ENCODE measurements around the gene TMEM81. TPM values are rescaled to one million over a fixed set of nuclear protein-coding genes. Genes with fewer than 3 reads are reported as not detected.

The TMEM81 gene
- total RNA-seq, 1 donor from 2014 or later: 3.7 TPM

DNA sequence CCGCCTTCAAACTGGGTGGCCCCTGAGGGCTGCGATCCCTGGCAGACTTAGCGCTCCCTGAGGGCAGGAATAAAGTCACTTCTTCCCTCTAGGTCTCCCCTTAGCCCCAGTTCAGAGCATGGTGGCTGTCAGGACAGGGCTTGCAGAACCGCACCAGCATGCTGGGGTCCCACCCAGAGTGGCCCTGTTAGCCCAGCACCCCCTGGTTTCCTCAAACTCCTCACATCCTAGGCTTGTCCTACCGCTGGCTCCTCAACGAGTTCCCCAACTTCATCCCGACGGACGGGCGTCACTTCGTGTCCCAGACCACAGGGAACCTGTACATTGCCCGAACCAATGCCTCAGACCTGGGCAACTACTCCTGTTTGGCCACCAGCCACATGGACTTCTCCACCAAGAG is 25.4 kb downstream of the TMEM81 start:
- H3K9me3 Mint-ChIP-seq (ENCODE audit: low read depth): no peaks in the 10 kb centered on the region
- no peaks in the 10 kb centered on the region for H3K4me1 Mint-ChIP-seq (ENCODE audit: low read depth)
- no peak overlapping the region for H3K4me3 Mint-ChIP-seq (ENCODE audit: unreplicated experiment)
- no peaks in the 10 kb centered on the region for H3K36me3 Mint-ChIP-seq (ENCODE audit: low read depth)
- peak; percentile 82 for DNase-seq (ENCODE audit: low spot score)
- H3K27me3 Mint-ChIP-seq (ENCODE audit: low read depth): peaks cover 25% of the 10 kb centered on the region
- TF ChIP-seq, protein P1, sequence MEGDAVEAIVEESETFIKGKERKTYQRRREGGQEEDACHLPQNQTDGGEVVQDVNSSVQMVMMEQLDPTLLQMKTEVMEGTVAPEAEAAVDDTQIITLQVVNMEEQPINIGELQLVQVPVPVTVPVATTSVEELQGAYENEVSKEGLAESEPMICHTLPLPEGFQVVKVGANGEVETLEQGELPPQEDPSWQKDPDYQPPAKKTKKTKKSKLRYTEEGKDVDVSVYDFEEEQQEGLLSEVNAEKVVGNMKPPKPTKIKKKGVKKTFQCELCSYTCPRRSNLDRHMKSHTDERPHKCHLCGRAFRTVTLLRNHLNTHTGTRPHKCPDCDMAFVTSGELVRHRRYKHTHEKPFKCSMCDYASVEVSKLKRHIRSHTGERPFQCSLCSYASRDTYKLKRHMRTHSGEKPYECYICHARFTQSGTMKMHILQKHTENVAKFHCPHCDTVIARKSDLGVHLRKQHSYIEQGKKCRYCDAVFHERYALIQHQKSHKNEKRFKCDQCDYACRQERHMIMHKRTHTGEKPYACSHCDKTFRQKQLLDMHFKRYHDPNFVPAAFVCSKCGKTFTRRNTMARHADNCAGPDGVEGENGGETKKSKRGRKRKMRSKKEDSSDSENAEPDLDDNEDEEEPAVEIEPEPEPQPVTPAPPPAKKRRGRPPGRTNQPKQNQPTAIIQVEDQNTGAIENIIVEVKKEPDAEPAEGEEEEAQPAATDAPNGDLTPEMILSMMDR (IDR thresholded peaks at IDR 0.05): no peak
- H3K27ac Mint-ChIP-seq (ENCODE audit: unreplicated experiment): no peak overlapping the region

DNA sequence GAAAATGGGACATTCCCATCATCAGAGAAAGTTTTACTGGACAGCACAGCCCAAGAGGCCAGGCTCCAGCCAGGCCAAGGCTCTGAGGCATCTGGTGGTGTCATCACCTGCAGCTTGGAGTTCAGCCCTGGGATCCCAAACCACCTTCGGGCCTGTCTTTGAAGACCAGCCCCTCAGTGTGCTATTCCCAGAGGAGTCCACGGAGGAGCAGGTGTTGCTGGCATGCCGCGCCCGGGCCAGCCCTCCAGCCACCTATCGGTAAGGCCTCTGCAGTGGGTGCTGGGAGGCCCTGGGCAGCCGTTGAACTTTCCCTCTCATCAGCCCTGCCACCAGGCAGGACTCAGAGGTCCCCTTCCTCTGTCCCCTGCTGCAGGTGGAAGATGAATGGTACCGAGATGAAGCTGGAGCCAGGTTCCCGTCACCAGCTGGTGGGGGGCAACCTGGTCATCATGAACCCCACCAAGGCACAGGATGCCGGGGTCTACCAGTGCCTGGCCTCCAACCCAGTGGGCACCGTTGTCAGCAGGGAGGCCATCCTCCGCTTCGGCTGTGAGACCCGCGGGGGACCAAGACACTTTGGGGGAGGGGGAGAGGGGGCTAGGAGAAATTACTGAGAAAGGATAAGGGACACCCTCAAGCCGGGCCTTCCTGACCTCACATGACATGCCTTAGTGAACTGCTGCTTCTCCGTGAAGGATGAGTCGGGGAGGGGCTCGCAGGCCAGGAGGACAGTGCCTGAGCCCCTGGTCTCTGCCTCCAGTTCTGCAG is 26.3 kb downstream of the TMEM81 start:
- TF ChIP-seq, protein P1 (IDR thresholded peaks at IDR 0.05): no peak
- Mint-ChIP-seq H3K27me3 (ENCODE audit: low read depth) (peaks cover 30% of the 10 kb centered on the region), H3K9me3 (ENCODE audit: low read depth) (no peaks in the 10 kb centered on the region), H3K4me3 (ENCODE audit: unreplicated experiment) (no peak overlapping the region), H3K4me1 (ENCODE audit: low read depth) (no peaks in the 10 kb centered on the region), H3K36me3 (ENCODE audit: low read depth) (no peaks in the 10 kb centered on the region), H3K27ac (ENCODE audit: unreplicated experiment) (no peak overlapping the region)
- peak; percentile 80 for DNase-seq (ENCODE audit: low spot score)

GRCh38 chr1:205056956-205057568 is 27.2 kb downstream of the TMEM81 start:
- DNase-seq (ENCODE audit: low spot score): peak; percentile 58
- no peaks in the 10 kb centered on the region for H3K36me3 Mint-ChIP-seq (ENCODE audit: low read depth)

GRCh38 chr1:205056188-205056611 is 28.1 kb downstream of the TMEM81 start:
- Mint-ChIP-seq H3K4me1 (ENCODE audit: low read depth) (no peaks in the 10 kb centered on the region), H3K9me3 (ENCODE audit: low read depth) (no peaks in the 10 kb centered on the region), H3K27me3 (ENCODE audit: low read depth) (peaks cover 32% of the 10 kb centered on the region), H3K36me3 (ENCODE audit: low read depth) (no peaks in the 10 kb centered on the region), H3K4me3 (ENCODE audit: unreplicated experiment) (no peak overlapping the region), H3K27ac (ENCODE audit: unreplicated experiment) (no peak overlapping the region)
- TF ChIP-seq, protein P1 (IDR thresholded peaks at IDR 0.05): no peak
- DNase-seq (ENCODE audit: low spot score): peak; percentile 78

More at GRCh38 chr1:205056956-205057568, 27.2 kb downstream of the TMEM81 start:
- TF ChIP-seq, protein P1 (IDR thresholded peaks at IDR 0.05): no peak
- H3K27me3 Mint-ChIP-seq (ENCODE audit: low read depth): peaks cover 30% of the 10 kb centered on the region
- H3K9me3 Mint-ChIP-seq (ENCODE audit: low read depth): no peaks in the 10 kb centered on the region
- H3K4me3 Mint-ChIP-seq (ENCODE audit: unreplicated experiment): no peak overlapping the region
- H3K27ac Mint-ChIP-seq (ENCODE audit: unreplicated experiment): no peak overlapping the region
- no peaks in the 10 kb centered on the region for H3K4me1 Mint-ChIP-seq (ENCODE audit: low read depth)

GRCh38 chr1:205054013-205054412 is 30.2 kb downstream of the TMEM81 start:
- H3K4me1 Mint-ChIP-seq (ENCODE audit: low read depth): no peaks in the 10 kb centered on the region
- H3K4me3 Mint-ChIP-seq (ENCODE audit: unreplicated experiment): no peak overlapping the region
- no peaks in the 10 kb centered on the region for H3K9me3 Mint-ChIP-seq (ENCODE audit: low read depth)
- H3K36me3 Mint-ChIP-seq (ENCODE audit: low read depth): no peaks in the 10 kb centered on the region
- peaks cover 34% of the 10 kb centered on the region for H3K27me3 Mint-ChIP-seq (ENCODE audit: low read depth)
- H3K27ac Mint-ChIP-seq (ENCODE audit: unreplicated experiment): no peak overlapping the region
- TF ChIP-seq, protein P1 (IDR thresholded peaks at IDR 0.05): no peak
- DNase-seq (ENCODE audit: low spot score): no peak

Measured in chondrocyte (in vitro differentiated cells).